OCI-M2 (cell line): Measurements from ENCODE around the gene THUMPD2.

Experiments
- DNase-seq: peaks from one replicate; lab custom pipeline; 2025; ENCODE audit not compliant: unreplicated experiment; lab: John Stamatoyannopoulos, UW

The THUMPD2 gene

GRCh38 chr2:39719317-39719716, 59.7 kb downstream of the THUMPD2 start:
- no peak for DNase-seq

GRCh38 chr2:39718483-39718882, 60.6 kb downstream of the THUMPD2 start:
- DNase-seq, result no peak

- DNase-seq, result no peak
These were observed 62.0 kb downstream of the THUMPD2 start for GRCh38 chr2:39717067-39717466.

GRCh38 chr2:39715822-39716221, 63.2 kb downstream of the THUMPD2 start:
- DNase-seq, result no peak

GRCh38 chr2:39715095-39715494, 64.0 kb downstream of the THUMPD2 start:
- no peak for DNase-seq

- DNase-seq, result no peak
These were observed 66.1 kb downstream of the THUMPD2 start for GRCh38 chr2:39712953-39713352.

- DNase-seq, result no peak
These were observed 68.3 kb downstream of the THUMPD2 start for GRCh38 chr2:39710807-39711206.

- no peak for DNase-seq
These were observed 71.1 kb downstream of the THUMPD2 start for GRCh38 chr2:39708003-39708402.

- DNase-seq, result no peak
These were observed 72.1 kb downstream of the THUMPD2 start for GRCh38 chr2:39706945-39707344.

GRCh38 chr2:39706312-39706711, 72.7 kb downstream of the THUMPD2 start:
- DNase-seq, result no peak

GRCh38 chr2:39705638-39706037, 73.4 kb downstream of the THUMPD2 start:
- no peak for DNase-seq

GRCh38 chr2:39704540-39704939, 74.5 kb downstream of the THUMPD2 start:
- no peak for DNase-seq

- DNase-seq, result no peak
These were observed 75.7 kb downstream of the THUMPD2 start for GRCh38 chr2:39703181-39703872.

- DNase-seq, result no peak
These were observed 77.9 kb downstream of the THUMPD2 start for GRCh38 chr2:39701137-39701536.

GRCh38 chr2:39697454-39697853, 81.6 kb downstream of the THUMPD2 start:
- no peak for DNase-seq

- no peak for DNase-seq
These were observed 82.2 kb downstream of the THUMPD2 start for GRCh38 chr2:39696838-39697237.

GRCh38 chr2:39696101-39696553, 82.9 kb downstream of the THUMPD2 start:
- DNase-seq, result no peak

GRCh38 chr2:39693245-39693644, 85.8 kb downstream of the THUMPD2 start:
- no peak for DNase-seq

GRCh38 chr2:39689876-39690275, 89.2 kb downstream of the THUMPD2 start:
- no peak for DNase-seq

GRCh38 chr2:39689272-39689841, 89.7 kb downstream of the THUMPD2 start:
- DNase-seq, result no peak

GRCh38 chr2:39688181-39688580, 90.9 kb downstream of the THUMPD2 start:
- DNase-seq, result no peak

- DNase-seq, result no peak
These were observed 92.6 kb downstream of the THUMPD2 start for GRCh38 chr2:39686456-39686855.
